ENCODE results near the gene ZNF439. TPM values are rescaled to one million over a fixed set of nuclear protein-coding genes. Genes with fewer than 3 reads are reported as not detected.

The ZNF439 gene
- total RNA-seq: 10 to 100 TPM in 1 of 2 donors, 1 to 10 TPM in 1; 7.6 to 10.7 TPM
- polyA plus RNA-seq (ENCODE audit: insufficient read length in 6 of 6): 10 to 100 TPM; 17.3 to 20.8 (median 20.1) TPM
- long read RNA-seq, donor 1, partial matches to known transcripts: 0 of 10 reads
- long read RNA-seq, donor 1, other reads (novel, unspliced or antisense): 6 of 10 reads
- long read RNA-seq, donor 2, transcript ZNF439-204 (1 exons, 2,385 nt): major isoform, 6 of 13 reads
- long read RNA-seq, donor 2, partial matches to known transcripts: 6 of 13 reads
- long read RNA-seq, donor 2, other reads (novel, unspliced or antisense): 0 of 13 reads
- long read RNA-seq, donor 3: 0 reads
- long read RNA-seq, donor 4, partial matches to known transcripts: 0 of 1 reads
- long read RNA-seq, donor 4, other reads (novel, unspliced or antisense): 0 of 1 reads
- long read RNA-seq, donor 5, partial matches to known transcripts: 0 of 2 reads
- long read RNA-seq, donor 5, other reads (novel, unspliced or antisense): 0 of 2 reads
- long read RNA-seq, donor 6: 0 reads
- long read RNA-seq, donor 7, partial matches to known transcripts: 0 of 1 reads
- long read RNA-seq, donor 7, other reads (novel, unspliced or antisense): 0 of 1 reads
- long read RNA-seq, donor 8, partial matches to known transcripts: 0 of 1 reads
- long read RNA-seq, donor 8, other reads (novel, unspliced or antisense): 0 of 1 reads
- long read RNA-seq, donor 9: 0 reads
- long read RNA-seq, donor 10: 0 reads
- long read RNA-seq, donor 11: 0 reads
- long read RNA-seq, donor 12, partial matches to known transcripts: 0 of 4 reads
- long read RNA-seq, donor 12, other reads (novel, unspliced or antisense): 0 of 4 reads

GRCh38 chr19:11848594-11849469 is at the start of gene ZNF439:
Gene ZNF439, plus strand, starts transcription at chr19:11848726. Its CDS starts 142 bp downstream, at chr19:11848868.
- peak within 1 kb of the TSS; percentile 53 to 65 for H3K27ac ChIP-seq
- peaks cover 0 to 15% of the 10 kb centered on the region in 2 donors for H3K9me3 ChIP-seq
- DNase-seq (peak; percentile 83 to 94 (median 90)), ATAC-seq (peak; percentile 100)
- H3K4me1 ChIP-seq: peaks cover 0 to 20% of the 10 kb centered on the region in 2 donors
- peak within 1 kb of the TSS; percentile 59 to 71 for H3K4me3 ChIP-seq
- intact Hi-C loops (cut with DNase I): no loop called here
- TF ChIP-seq, protein P1, sequence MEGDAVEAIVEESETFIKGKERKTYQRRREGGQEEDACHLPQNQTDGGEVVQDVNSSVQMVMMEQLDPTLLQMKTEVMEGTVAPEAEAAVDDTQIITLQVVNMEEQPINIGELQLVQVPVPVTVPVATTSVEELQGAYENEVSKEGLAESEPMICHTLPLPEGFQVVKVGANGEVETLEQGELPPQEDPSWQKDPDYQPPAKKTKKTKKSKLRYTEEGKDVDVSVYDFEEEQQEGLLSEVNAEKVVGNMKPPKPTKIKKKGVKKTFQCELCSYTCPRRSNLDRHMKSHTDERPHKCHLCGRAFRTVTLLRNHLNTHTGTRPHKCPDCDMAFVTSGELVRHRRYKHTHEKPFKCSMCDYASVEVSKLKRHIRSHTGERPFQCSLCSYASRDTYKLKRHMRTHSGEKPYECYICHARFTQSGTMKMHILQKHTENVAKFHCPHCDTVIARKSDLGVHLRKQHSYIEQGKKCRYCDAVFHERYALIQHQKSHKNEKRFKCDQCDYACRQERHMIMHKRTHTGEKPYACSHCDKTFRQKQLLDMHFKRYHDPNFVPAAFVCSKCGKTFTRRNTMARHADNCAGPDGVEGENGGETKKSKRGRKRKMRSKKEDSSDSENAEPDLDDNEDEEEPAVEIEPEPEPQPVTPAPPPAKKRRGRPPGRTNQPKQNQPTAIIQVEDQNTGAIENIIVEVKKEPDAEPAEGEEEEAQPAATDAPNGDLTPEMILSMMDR (IDR thresholded peaks at IDR 0.05): no peak
- H3K36me3 ChIP-seq: no peaks in the 10 kb centered on the region
- H3K27me3 ChIP-seq: no peaks in the 10 kb centered on the region

DNA sequence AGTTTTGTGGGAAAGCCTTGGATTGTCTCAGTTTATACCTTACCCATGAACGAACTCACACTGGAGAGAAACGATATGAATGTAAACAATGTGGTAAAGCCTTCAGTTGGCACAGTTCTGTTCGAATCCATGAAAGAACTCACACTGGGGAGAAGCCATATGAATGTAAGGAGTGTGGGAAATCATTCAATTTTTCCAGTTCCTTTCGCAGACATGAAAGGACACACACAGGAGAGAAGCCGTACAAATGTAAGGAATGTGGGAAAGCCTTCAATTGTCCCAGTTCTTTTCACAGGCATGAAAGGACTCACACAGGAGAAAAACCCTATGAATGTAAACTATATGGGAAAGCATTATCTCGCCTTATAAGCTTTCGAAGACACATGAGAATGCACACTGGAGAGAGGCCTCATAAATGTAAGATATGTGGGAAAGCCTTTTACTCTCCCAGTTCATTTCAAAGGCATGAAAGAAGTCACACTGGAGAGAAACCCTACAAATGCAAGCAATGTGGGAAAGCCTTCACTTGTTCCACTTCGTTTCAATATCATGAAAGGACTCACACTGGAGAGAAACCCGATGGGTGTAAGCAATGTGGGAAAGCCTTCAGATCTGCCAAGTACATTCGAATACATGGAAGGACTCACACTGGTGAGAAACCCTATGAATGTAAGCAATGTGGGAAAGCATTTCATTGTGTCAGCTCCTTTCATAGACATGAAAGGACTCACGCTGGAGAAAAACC is 42.0 kb upstream of the ZNF439 start:
- intact Hi-C loops (cut with DNase I): no loop called here
- no peak overlapping the region for H3K27ac ChIP-seq

GRCh38 chr19:11807099-11807380 is 41.5 kb upstream of the ZNF439 start:
- no peak overlapping the region for H3K27ac ChIP-seq
- no peaks in the 10 kb centered on the region for H3K4me1 ChIP-seq
- no peak overlapping the region for H3K4me3 ChIP-seq
- intact Hi-C loops (cut with DNase I): no loop called here
- ATAC-seq: no peak
- H3K9me3 ChIP-seq: peaks cover 0 to 52% of the 10 kb centered on the region in 2 donors
- no peak for DNase-seq
- TF ChIP-seq, protein P1 (IDR thresholded peaks at IDR 0.05): no peak
- no peaks in the 10 kb centered on the region for H3K27me3 ChIP-seq
- peaks cover 0 to 21% of the 10 kb centered on the region in 2 donors for H3K36me3 ChIP-seq

More for the DNA sequence above, 42.0 kb upstream of the ZNF439 start:
- no peaks in the 10 kb centered on the region for H3K27me3 ChIP-seq
- DNase-seq: no peak
- TF ChIP-seq, protein P1 (IDR thresholded peaks at IDR 0.05): no peak
- no peak overlapping the region for H3K4me3 ChIP-seq
- H3K9me3 ChIP-seq: peaks cover 0 to 52% of the 10 kb centered on the region in 2 donors
- no peaks in the 10 kb centered on the region for H3K4me1 ChIP-seq
- no peak for ATAC-seq
- peaks cover 0 to 21% of the 10 kb centered on the region in 2 donors for H3K36me3 ChIP-seq

GRCh38 chr19:11813703-11814028 is 34.9 kb upstream of the ZNF439 start:
- intact Hi-C loops (cut with DNase I): no loop called here
- H3K27me3 ChIP-seq: no peaks in the 10 kb centered on the region
- TF ChIP-seq, protein P1 (IDR thresholded peaks at IDR 0.05): no peak
- H3K27ac ChIP-seq: peak overlapping the region; percentile 11 to 92
- peaks cover 0 to 2% of the 10 kb centered on the region in 2 donors for H3K9me3 ChIP-seq
- ATAC-seq: peak; percentile 52
- peak in 1 of 4 donors; percentile 34 for DNase-seq
- peaks cover 0 to 9% of the 10 kb centered on the region in 2 donors for H3K4me1 ChIP-seq
- no peaks in the 10 kb centered on the region for H3K36me3 ChIP-seq
- H3K4me3 ChIP-seq: peak overlapping the region; percentile 82 to 96

Data from left lung (tissue), 14 donors.